Endothelial cell of umbilical vein (primary cell): ENCODE measurements around the gene CTSL. TPM values are rescaled to one million over a fixed set of nuclear protein-coding genes. Genes with fewer than 3 reads are reported as not detected.
"Not testable (repeated sequence)": the region's sequence is repeated elsewhere in the genome, so short reads cannot be mapped to it uniquely, and the experiment has no call there.

Experiments used
- BruUV-seq: library from RNA; stranded (reverse); fragments of 400-500 nt; replicated peaks from 2 replicates; lab custom pipeline; 2021; lab: Mats Ljungman, UMichigan
- CTCF ChIA-PET: fragments of 300-600, 350-600 bp; sonication (Branson Sonifier 250); formaldehyde crosslinking; loops from one replicate; lab custom pipeline; 2021; ENCODE audit warnings: antibody characterized with exemption, inconsistent platforms; lab: Charles Lee
- POLR2A ChIA-PET: fragments of 300-600, 350-600 bp; sonication (Branson Sonifier 250); formaldehyde crosslinking; loops from one replicate; lab custom pipeline; 2021; ENCODE audit warnings: antibody characterized with exemption, inconsistent platforms; lab: Charles Lee
- DNase-seq: peaks from one replicate; pipeline ENCODE4 v3.0.0-alpha.2; 2011; ENCODE audit warnings: low read depth, low spot score
- FAIRE-seq: peaks from 2 replicates; lab custom pipeline; 2011; peaks lifted over from hg19 to GRCh38; lab: Jason Lieb, UNC
- H2AFZ ChIP-seq: 2 replicates; pipeline ENCODE4 v1.6.0; 2012; ENCODE audit warnings: low read depth, low read length, control low read depth, inconsistent platforms
- H3K27ac ChIP-seq: 2 replicates; pipeline ENCODE4 v1.5.1; 2011; ENCODE audit warnings: low read depth, mild to moderate bottlenecking, control low read depth, low read length, moderate library complexity; ENCODE audit not compliant: insufficient read depth
- H3K27me3 ChIP-seq, 2 experiments: 2 replicates each; pipeline versions ENCODE4 v1.6.0 to v1.6.1; 2011; ENCODE audit warnings: low read length in 2 of 2, mixed read lengths in 1 of 2; ENCODE audit not compliant: control insufficient read depth in 2 of 2, insufficient read depth in 2 of 2
- H3K36me3 ChIP-seq, 2 experiments: 2 replicates in 1 of 2; 3 replicates in 1 of 2; pipeline ENCODE4 v1.5.1; 2011; ENCODE audit warnings: low read length in 2 of 2, mild to moderate bottlenecking in 1 of 2, moderate library complexity in 1 of 2; ENCODE audit not compliant: control insufficient read depth in 2 of 2, insufficient read depth in 2 of 2; ENCODE audit errors: extremely low read depth in 1 of 2
- H3K4me1 ChIP-seq: 3 replicates; pipeline ENCODE4 v1.5.1; 2011; ENCODE audit warnings: mild to moderate bottlenecking, low read length; ENCODE audit not compliant: control insufficient read depth, insufficient read depth; ENCODE audit errors: extremely low read depth
- H3K4me2 ChIP-seq: 2 replicates; pipeline ENCODE4 v1.6.1; 2011; ENCODE audit warnings: low read length, control low read depth, mixed read lengths; ENCODE audit not compliant: insufficient read depth
- H3K4me3 ChIP-seq, 3 experiments: fragments of 200-600 bp in 1 of 3; sonication (generic), shearing (Covaris generic) in 1 of 3; replicated peaks in 1 of 3; 2 replicates each; pipeline ENCODE4 v1.5.1; 2011 to 2016; ENCODE audit warnings: control low read depth in 3 of 3, low read length in 3 of 3, mild to moderate bottlenecking in 2 of 3, inconsistent platforms in 1 of 3, low read depth in 1 of 3, moderate library complexity in 1 of 3; ENCODE audit not compliant: insufficient read depth in 1 of 3
- H3K79me2 ChIP-seq: 2 replicates; pipeline ENCODE4 v1.6.0; 2012; ENCODE audit warnings: low read length, inconsistent platforms; ENCODE audit not compliant: control insufficient read depth, insufficient read depth
- H3K9ac ChIP-seq: replicated peaks from 2 replicates; pipeline ENCODE3; 2011; ENCODE audit warnings: low read length, control low read depth; ENCODE audit not compliant: insufficient read depth; ENCODE audit errors: extremely low read depth
- H3K9me1 ChIP-seq: replicated peaks from 3 replicates; pipeline ENCODE4 v1.6.0; 2011; ENCODE audit warnings: mild to moderate bottlenecking, low read length; ENCODE audit not compliant: control insufficient read depth, insufficient read depth; ENCODE audit errors: extremely low read depth
- H3K9me3 ChIP-seq: replicated peaks from 2 replicates; pipeline ENCODE4 v1.5.1; 2012; ENCODE audit warnings: low read length, inconsistent platforms; ENCODE audit not compliant: control insufficient read depth, insufficient read depth
- H4K20me1 ChIP-seq: replicated peaks from 2 replicates; pipeline ENCODE3; 2011; ENCODE audit warnings: mild to moderate bottlenecking, low read length; ENCODE audit not compliant: control insufficient read depth, insufficient read depth; ENCODE audit errors: extremely low read depth
- EZH2 ChIP-seq: IDR thresholded peaks from 2 replicates; pipeline ENCODE4 v1.6.1; 2012; ENCODE audit warnings: borderline replicate concordance, low read depth, mild to moderate bottlenecking, moderate library complexity, low read length, inconsistent platforms; ENCODE audit not compliant: severe bottlenecking
- FOS ChIP-seq: IDR thresholded peaks from 2 replicates; pipeline ENCODE4 v1.6.1; 2011; ENCODE audit warnings: mild to moderate bottlenecking, low read length, moderate library complexity, borderline replicate concordance; ENCODE audit not compliant: insufficient read depth
- GATA2 ChIP-seq: IDR thresholded peaks from 2 replicates; pipeline ENCODE4 v1.7.0; 2011; ENCODE audit warnings: low read depth, mild to moderate bottlenecking, moderate library complexity, mixed read lengths, low read length; ENCODE audit not compliant: insufficient read length, insufficient read depth
- JUN ChIP-seq: IDR thresholded peaks from 2 replicates; pipeline ENCODE4 v1.6.1; 2011; ENCODE audit warnings: borderline replicate concordance, low read depth; ENCODE audit not compliant: insufficient read length, insufficient read depth
- MYC ChIP-seq: IDR thresholded peaks from one replicate; pipeline ENCODE4 v1.6.1; 2011; ENCODE audit warnings: mild to moderate bottlenecking, low read depth, low read length
- POLR2A ChIP-seq: IDR thresholded peaks from 2 replicates; pipeline ENCODE4 v1.6.1; 2012; ENCODE audit warnings: low read depth, mild to moderate bottlenecking, control low read depth, low read length
- POLR2AphosphoS5 ChIP-seq: IDR thresholded peaks from 2 replicates; pipeline ENCODE4 v1.6.1; 2012; ENCODE audit warnings: low read depth, mild to moderate bottlenecking, control low read depth, low read length, moderate library complexity; ENCODE audit not compliant: insufficient read depth
- dilution Hi-C: fragments of 300-500 bp; cut with MboI; formaldehyde crosslinking; loops from one replicate; pipeline ENCODE4 v1.15.0; 2019; ENCODE audit warnings: low sequenced_read_pairs; ENCODE audit not compliant: extremely low pct_ligation_motif_present
- intact Hi-C: fragments of 100-400 bp; cut with micrococcal nuclease; formaldehyde crosslinking; loops from one replicate; pipeline ENCODE4 v1.10.0; 2022
- polyA plus RNA-seq, 4 experiments: library from polyadenylated mRNA; depleted of rRNA in 3 of 4; stranded (reverse) in 3 of 4; unstranded in 1 of 4; fragments of >200 nt; gene quantifications; 2 replicates each; pipeline versions ENCODE4 v1.2.1 to v1.2.3, GENCODE V29; 2011 to 2012; ENCODE audit warnings: missing spikeins in 1 of 4
- total RNA-seq: library from RNA; stranded (reverse); gene quantifications from 2 replicates; pipeline ENCODE4 v1.2.3, GENCODE V29; 2021
- TF ChIP-seq, protein P1 (sequence below), 2 donors: IDR thresholded peaks; 1 replicate in 1 of 2; 2 replicates in 1 of 2; pipeline ENCODE4 v1.5.1; 2011; ENCODE audit warnings: low read length in 2 of 2, mild to moderate bottlenecking in 2 of 2, moderate library complexity in 2 of 2, control low read depth in 1 of 2, inconsistent platforms in 1 of 2, low read depth in 1 of 2; ENCODE audit not compliant: insufficient read depth in 1 of 2; ENCODE audit errors: extremely low read depth in 1 of 2
- TF ChIP-seq, protein P2 (sequence below): IDR thresholded peaks from 2 replicates; pipeline ENCODE4 v1.6.1; 2011; ENCODE audit not compliant: insufficient read depth, insufficient read length

CTSL gene
- total and polyA plus RNA-seq, 2 donors (not counting 3 experiments of a cell fraction or from before 2014, with no cell fraction given), result 98.4 to 107 TPM

- Histone ChIP-seq H3K4me3 (no peak overlapping the region), H4K20me1 (no peaks in the 10 kb centered on the region), H3K9me3 (no peaks in the 10 kb centered on the region), H3K27me3 (peaks cover 0 to 2% of the 10 kb centered on the region in 2 experiments), H3K4me2 (no peak overlapping the region), H3K9ac (no peak overlapping the region), H3K27ac (no peak overlapping the region), H3K79me2 (no peaks in the 10 kb centered on the region), H3K4me1 (no peaks in the 10 kb centered on the region), H3K36me3 (no peaks in the 10 kb centered on the region), H3K9me1 (no peaks in the 10 kb centered on the region), H2AFZ (no peak overlapping the region)
- ChIA-PET POLR2A (no interaction called here), CTCF (no interaction called here)
- FAIRE-seq (no peak), DNase-seq (no peak)
- dilution Hi-C loops, result no loop called here
- no peak for TF ChIP-seq EZH2
- no peak for TF ChIP-seq MYC
- TF ChIP-seq JUN, result no peak
- TF ChIP-seq, protein P1, sequence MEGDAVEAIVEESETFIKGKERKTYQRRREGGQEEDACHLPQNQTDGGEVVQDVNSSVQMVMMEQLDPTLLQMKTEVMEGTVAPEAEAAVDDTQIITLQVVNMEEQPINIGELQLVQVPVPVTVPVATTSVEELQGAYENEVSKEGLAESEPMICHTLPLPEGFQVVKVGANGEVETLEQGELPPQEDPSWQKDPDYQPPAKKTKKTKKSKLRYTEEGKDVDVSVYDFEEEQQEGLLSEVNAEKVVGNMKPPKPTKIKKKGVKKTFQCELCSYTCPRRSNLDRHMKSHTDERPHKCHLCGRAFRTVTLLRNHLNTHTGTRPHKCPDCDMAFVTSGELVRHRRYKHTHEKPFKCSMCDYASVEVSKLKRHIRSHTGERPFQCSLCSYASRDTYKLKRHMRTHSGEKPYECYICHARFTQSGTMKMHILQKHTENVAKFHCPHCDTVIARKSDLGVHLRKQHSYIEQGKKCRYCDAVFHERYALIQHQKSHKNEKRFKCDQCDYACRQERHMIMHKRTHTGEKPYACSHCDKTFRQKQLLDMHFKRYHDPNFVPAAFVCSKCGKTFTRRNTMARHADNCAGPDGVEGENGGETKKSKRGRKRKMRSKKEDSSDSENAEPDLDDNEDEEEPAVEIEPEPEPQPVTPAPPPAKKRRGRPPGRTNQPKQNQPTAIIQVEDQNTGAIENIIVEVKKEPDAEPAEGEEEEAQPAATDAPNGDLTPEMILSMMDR (IDR thresholded peaks at IDR 0.05; ENCODE audit: extremely low read depth in 1 of 2, insufficient read depth in 1 of 2, low read depth in 1 of 2, low read length in 2 of 2), result no peak
- TF ChIP-seq POLR2AphosphoS5, result no peak
- TF ChIP-seq GATA2, result no peak
- TF ChIP-seq, protein P2, sequence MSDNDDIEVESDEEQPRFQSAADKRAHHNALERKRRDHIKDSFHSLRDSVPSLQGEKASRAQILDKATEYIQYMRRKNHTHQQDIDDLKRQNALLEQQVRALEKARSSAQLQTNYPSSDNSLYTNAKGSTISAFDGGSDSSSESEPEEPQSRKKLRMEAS, result no peak
- TF ChIP-seq FOS, result no peak
- no peak for TF ChIP-seq POLR2A
- intact Hi-C loops, result no loop called here
- BruUV-seq, result no TSS peak
Observed at GRCh38 chr9:87742813-87743428, 17.0 kb downstream of the CTSL start.

DNA sequence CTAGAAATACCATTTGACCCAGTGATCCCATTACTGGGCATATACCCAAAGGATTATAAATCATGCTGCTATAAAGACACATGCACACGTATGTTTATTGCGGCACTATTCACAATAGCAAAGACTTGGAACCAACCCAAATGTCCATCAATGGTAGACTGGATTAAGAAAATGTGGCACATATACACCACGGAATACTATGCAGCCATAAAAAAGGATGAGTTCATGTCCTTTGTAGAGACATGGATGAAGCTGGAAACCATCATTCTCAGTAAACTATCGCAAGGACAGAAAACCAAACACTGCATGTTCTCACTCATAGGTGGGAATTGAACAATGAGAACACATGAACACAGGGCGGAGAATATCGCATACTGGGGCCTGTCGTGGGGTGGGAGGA is 18.3 kb downstream of the CTSL start:
- H4K20me1 ChIP-seq, POLR2A ChIA-PET, H3K4me3 ChIP-seq, H3K9me3 ChIP-seq, H3K36me3 ChIP-seq, H3K9ac ChIP-seq, H3K4me2 ChIP-seq, H3K9me1 ChIP-seq, DNase-seq, H2AFZ ChIP-seq, H3K4me1 ChIP-seq, H3K27ac ChIP-seq, FAIRE-seq, H3K79me2 ChIP-seq, CTCF ChIA-PET, dilution Hi-C loops, H3K27me3 ChIP-seq, BruUV-seq, intact Hi-C loops: not testable (repeated sequence)
